CD14-positive monocyte (primary cell): ENCODE measurements around the gene ADK. TPM values are rescaled to one million over a fixed set of nuclear protein-coding genes. Genes with fewer than 3 reads are reported as not detected.

Source experiments
- DNase-seq, 3 donors: peaks; one replicate each; pipeline ENCODE4 v3.0.0-alpha.2; 2011 to 2022
- H2AFZ ChIP-seq: 2 replicates; pipeline ENCODE4 v1.6.0; 2012; ENCODE audit warnings: mild to moderate bottlenecking, low read depth, low read length, inconsistent platforms; ENCODE audit not compliant: insufficient read depth, poor library complexity, severe bottlenecking
- H3K27ac ChIP-seq, 2 donors: 1 replicate in 1 of 2; 2 replicates in 1 of 2; pipeline ENCODE4 v1.5.1; 2012 to 2013; ENCODE audit warnings: low read length in 2 of 2, control low read depth in 1 of 2, inconsistent platforms in 1 of 2, low read depth in 1 of 2, mild to moderate bottlenecking in 1 of 2
- H3K27me3 ChIP-seq, 2 donors: one replicate each; pipeline versions ENCODE4 v1.6.0 to v1.6.1; 2011 to 2013; ENCODE audit warnings: low read length in 2 of 2; ENCODE audit not compliant: control insufficient read depth in 2 of 2, insufficient read depth in 2 of 2
- H3K36me3 ChIP-seq, 2 donors: replicated peaks in 1 of 2; 1 replicate in 1 of 2; 2 replicates in 1 of 2; pipeline versions ENCODE4 v1.5.1 to v1.6.1; 2012 to 2013; ENCODE audit warnings: low read length in 2 of 2, control low read depth in 1 of 2, inconsistent platforms in 1 of 2, mild to moderate bottlenecking in 1 of 2; ENCODE audit not compliant: insufficient read depth in 2 of 2, control insufficient read depth in 1 of 2
- H3K4me1 ChIP-seq, 2 donors: 1 replicate in 1 of 2; 2 replicates in 1 of 2; pipeline versions ENCODE4 v1.5.1 to v1.6.1; 2012 to 2013; ENCODE audit warnings: low read length in 2 of 2, control low read depth in 1 of 2, inconsistent platforms in 1 of 2, mild to moderate bottlenecking in 1 of 2, moderate library complexity in 1 of 2; ENCODE audit not compliant: insufficient read depth in 2 of 2, control insufficient read depth in 1 of 2
- H3K4me2 ChIP-seq: replicated peaks from 2 replicates; pipeline ENCODE3; 2012; ENCODE audit warnings: low read length, moderate library complexity, mild to moderate bottlenecking; ENCODE audit not compliant: poor library complexity, severe bottlenecking; ENCODE audit errors: extremely low read depth
- H3K4me3 ChIP-seq, 3 experiments: fragments of 200-600 bp in 1 of 3; sonication (generic) in 1 of 3; replicated peaks in 1 of 3; 1 replicate in 2 of 3; 2 replicates in 1 of 3; pipeline ENCODE4 v1.5.1; 2011 to 2013; ENCODE audit warnings: low read length in 3 of 3, mild to moderate bottlenecking in 3 of 3, control low read depth in 2 of 3, low read depth in 2 of 3, inconsistent platforms in 1 of 3, moderate library complexity in 1 of 3
- H3K79me2 ChIP-seq: 2 replicates; pipeline ENCODE4 v1.6.0; 2012; ENCODE audit warnings: mild to moderate bottlenecking, control low read depth, inconsistent platforms, low read length, moderate library complexity; ENCODE audit not compliant: insufficient read depth
- H3K9ac ChIP-seq: 2 replicates; pipeline ENCODE4 v1.6.0; 2017; ENCODE audit warnings: low read length, mild to moderate bottlenecking; ENCODE audit not compliant: insufficient read depth, poor library complexity, severe bottlenecking
- H3K9me3 ChIP-seq, 2 donors: replicated peaks in 1 of 2; 1 replicate in 1 of 2; 2 replicates in 1 of 2; pipeline versions ENCODE4 v1.5.1 to v1.6.1; 2012 to 2013; ENCODE audit warnings: low read length in 2 of 2, control low read depth in 1 of 2; ENCODE audit not compliant: control insufficient read depth in 1 of 2, insufficient read depth in 1 of 2
- H4K20me1 ChIP-seq: 2 replicates; pipeline ENCODE4 v1.6.0; 2012; ENCODE audit warnings: mild to moderate bottlenecking, low read length, control low read depth, moderate library complexity; ENCODE audit not compliant: insufficient read depth
- H3K27ac Mint-ChIP-seq, 7 donors: one replicate each; pipeline ENCODE4 v1.8.0; 2020; ENCODE audit warnings: mild to moderate bottlenecking in 7 of 7, mixed read lengths in 7 of 7, moderate library complexity in 6 of 7, inconsistent platforms in 2 of 7
- H3K27me3 Mint-ChIP-seq, 3 donors: one replicate each; pipeline ENCODE4 v1.8.0; 2021 to 2022; ENCODE audit warnings: low read depth in 3 of 3, mild to moderate bottlenecking in 3 of 3, mixed read lengths in 3 of 3, moderate library complexity in 3 of 3, inconsistent platforms in 1 of 3
- H3K36me3 Mint-ChIP-seq, 2 donors: one replicate each; pipeline ENCODE4 v1.8.0; 2020; ENCODE audit warnings: mixed read lengths in 2 of 2, inconsistent platforms in 1 of 2, mild to moderate bottlenecking in 1 of 2
- H3K4me1 Mint-ChIP-seq: one replicate; pipeline ENCODE4 v1.8.0; 2020; ENCODE audit warnings: mild to moderate bottlenecking, mixed read lengths
- H3K4me3 Mint-ChIP-seq, 2 donors: one replicate each; pipeline ENCODE4 v1.8.0; 2020; ENCODE audit warnings: mild to moderate bottlenecking in 2 of 2, mixed read lengths in 2 of 2, moderate library complexity in 1 of 2
- H3K9me3 Mint-ChIP-seq, 7 donors: one replicate each; pipeline ENCODE4 v1.8.0; 2020 to 2022; ENCODE audit warnings: mixed read lengths in 7 of 7, mild to moderate bottlenecking in 6 of 7, moderate library complexity in 6 of 7, inconsistent platforms in 2 of 7
- WGBS: methylation state at CpG from one replicate; pipeline ENCODE4 v1.1.5; 2013; ENCODE audit warnings: missing lambda C conversion rate; ENCODE audit not compliant: insufficient coverage; 5-methylcytosine and 5-hydroxymethylcytosine counted together
- intact Hi-C, 2 donors: fragments of 100-400 bp; cut with micrococcal nuclease; formaldehyde crosslinking; loops; one replicate each; pipeline versions ENCODE4 v1.15.0 to v1.15.1; 2023
- polyA plus RNA-seq, 3 donors: library from polyadenylated mRNA; depleted of rRNA in 1 of 3; unstranded in 2 of 3; stranded (reverse) in 1 of 3; fragments of 300-500 nt in 2 of 3; fragments of >200 nt in 1 of 3; fragmentation: Illumina TruSeq in 2 of 3; gene quantifications; 1 replicate in 2 of 3; 2 replicates in 1 of 3; pipeline ENCODE4 v1.2.3, GENCODE V29; 2012 to 2021
- TF ChIP-seq, protein P1 (sequence below): fragments of 200-600 bp; IDR thresholded peaks from one replicate; pipeline ENCODE4 v1.8.0; 2022; ENCODE audit warnings: antibody characterized with exemption, mild to moderate bottlenecking

Gene ADK
- polyA plus RNA-seq, 3 donors, result 6.4 to 38.2 (median 35.7) TPM

DNA sequence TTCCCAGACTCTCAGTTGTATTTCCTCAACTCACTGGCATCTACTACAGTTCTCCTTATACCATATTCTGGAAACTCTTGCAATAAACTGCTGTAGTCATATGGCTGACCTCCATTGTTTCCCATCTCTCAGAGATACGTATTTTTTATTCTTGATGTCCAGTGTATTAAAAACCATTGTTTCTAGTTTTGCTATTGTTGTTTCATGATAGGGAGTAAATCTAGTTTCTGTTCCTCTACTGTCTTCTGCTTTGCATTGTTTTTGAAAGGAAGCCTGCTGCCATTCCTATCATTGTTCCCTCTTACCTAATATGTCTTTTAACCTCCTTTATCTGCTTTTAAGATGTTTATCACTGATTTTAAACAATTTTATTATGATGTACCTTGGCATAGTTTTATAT lies 255.0 kb downstream of the ADK start:
- Histone ChIP-seq H3K4me1 (no peaks in the 10 kb centered on the region), H3K27me3 (no peaks in the 10 kb centered on the region), H3K4me3 (no peak overlapping the region), H3K9ac (no peak overlapping the region), H2AFZ (no peak overlapping the region), H3K9me3 (peaks cover 0 to 13% of the 10 kb centered on the region in 2 donors), H4K20me1 (no peaks in the 10 kb centered on the region), H3K27ac (peak overlapping the region in 1 of 2 donors; percentile 23), H3K36me3 (peaks cover 0 to 4% of the 10 kb centered on the region in 2 donors), H3K4me2 (no peak overlapping the region), H3K79me2 (no peaks in the 10 kb centered on the region)
- Mint-ChIP-seq H3K27me3 (no peaks in the 10 kb centered on the region), H3K4me1 (peaks cover 8% of the 10 kb centered on the region), H3K36me3 (peaks cover 25 to 40% of the 10 kb centered on the region in 2 donors), H3K9me3 (peaks cover 2 to 19% (median 7%) of the 10 kb centered on the region in 7 donors), H3K27ac (peak overlapping the region in 3 of 7 donors; percentile 35 to 58 (median 48)), H3K4me3 (no peak overlapping the region)
- no CpG with 5 or more reads among the region's 1 CpG for WGBS
- intact Hi-C loops, result no loop called here
- no peak for DNase-seq
- TF ChIP-seq, protein P1, sequence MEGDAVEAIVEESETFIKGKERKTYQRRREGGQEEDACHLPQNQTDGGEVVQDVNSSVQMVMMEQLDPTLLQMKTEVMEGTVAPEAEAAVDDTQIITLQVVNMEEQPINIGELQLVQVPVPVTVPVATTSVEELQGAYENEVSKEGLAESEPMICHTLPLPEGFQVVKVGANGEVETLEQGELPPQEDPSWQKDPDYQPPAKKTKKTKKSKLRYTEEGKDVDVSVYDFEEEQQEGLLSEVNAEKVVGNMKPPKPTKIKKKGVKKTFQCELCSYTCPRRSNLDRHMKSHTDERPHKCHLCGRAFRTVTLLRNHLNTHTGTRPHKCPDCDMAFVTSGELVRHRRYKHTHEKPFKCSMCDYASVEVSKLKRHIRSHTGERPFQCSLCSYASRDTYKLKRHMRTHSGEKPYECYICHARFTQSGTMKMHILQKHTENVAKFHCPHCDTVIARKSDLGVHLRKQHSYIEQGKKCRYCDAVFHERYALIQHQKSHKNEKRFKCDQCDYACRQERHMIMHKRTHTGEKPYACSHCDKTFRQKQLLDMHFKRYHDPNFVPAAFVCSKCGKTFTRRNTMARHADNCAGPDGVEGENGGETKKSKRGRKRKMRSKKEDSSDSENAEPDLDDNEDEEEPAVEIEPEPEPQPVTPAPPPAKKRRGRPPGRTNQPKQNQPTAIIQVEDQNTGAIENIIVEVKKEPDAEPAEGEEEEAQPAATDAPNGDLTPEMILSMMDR, result no peak

DNA sequence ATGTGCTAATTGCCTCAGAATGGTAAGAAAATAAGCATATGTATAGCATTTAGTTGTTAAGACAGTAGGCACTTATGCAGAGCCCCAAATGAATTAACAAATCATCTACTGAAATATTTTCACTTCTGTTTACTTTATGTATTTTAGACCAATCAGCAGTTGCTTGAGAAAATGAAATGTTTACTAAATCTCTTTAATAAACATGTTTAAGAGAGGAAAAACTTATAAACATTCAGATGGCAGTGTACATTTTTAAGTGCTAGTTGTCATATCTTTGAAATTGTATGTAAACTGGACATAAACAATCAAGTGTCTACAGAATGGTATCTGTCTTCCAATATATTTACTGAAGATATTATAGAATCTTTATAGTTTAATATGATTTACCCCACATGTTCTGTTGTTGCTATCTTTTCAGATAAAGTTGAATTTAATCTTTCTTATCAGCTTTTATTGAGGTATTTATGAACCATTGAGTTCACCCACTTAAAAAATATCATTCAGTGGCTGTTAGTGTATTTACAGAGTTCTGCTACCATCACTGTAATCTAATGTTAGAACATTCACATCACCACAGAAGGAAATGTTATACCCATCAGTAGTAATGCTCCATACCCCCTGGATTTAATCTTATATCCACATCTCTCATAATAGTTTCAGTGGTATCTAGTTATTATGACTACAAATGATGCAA lies 264.3 kb downstream of the ADK start:
- Histone ChIP-seq H3K4me3 (no peak overlapping the region), H3K27ac (no peak overlapping the region), H3K27me3 (no peaks in the 10 kb centered on the region), H3K79me2 (no peaks in the 10 kb centered on the region), H3K9me3 (no peaks in the 10 kb centered on the region), H4K20me1 (no peaks in the 10 kb centered on the region), H3K9ac (no peak overlapping the region), H3K4me1 (no peaks in the 10 kb centered on the region), H3K4me2 (no peak overlapping the region), H2AFZ (no peak overlapping the region), H3K36me3 (peaks cover 4 to 9% of the 10 kb centered on the region in 2 donors)
- H3K27ac Mint-ChIP-seq, result no peak overlapping the region
- H3K9me3 Mint-ChIP-seq, result peaks cover 0 to 8% (median 4%) of the 10 kb centered on the region in 7 donors
- TF ChIP-seq, protein P1, result no peak
- intact Hi-C loops, result no loop called here
- H3K4me3 Mint-ChIP-seq, result no peak overlapping the region
- peaks cover 7% of the 10 kb centered on the region for H3K4me1 Mint-ChIP-seq
- H3K27me3 Mint-ChIP-seq, result peaks cover 0 to 1% (median 0%) of the 10 kb centered on the region in 3 donors
- peaks cover 12 to 15% of the 10 kb centered on the region in 2 donors for H3K36me3 Mint-ChIP-seq
- no peak for DNase-seq
